SK-N-DZ (cell line): ENCODE data around the gene SCAMP5.

Experiments used
- DNase-seq: peaks from one replicate; pipeline ENCODE4 v3.0.0-alpha.2; 2015; ENCODE audit warnings: low spot score

Gene SCAMP5

DNA sequence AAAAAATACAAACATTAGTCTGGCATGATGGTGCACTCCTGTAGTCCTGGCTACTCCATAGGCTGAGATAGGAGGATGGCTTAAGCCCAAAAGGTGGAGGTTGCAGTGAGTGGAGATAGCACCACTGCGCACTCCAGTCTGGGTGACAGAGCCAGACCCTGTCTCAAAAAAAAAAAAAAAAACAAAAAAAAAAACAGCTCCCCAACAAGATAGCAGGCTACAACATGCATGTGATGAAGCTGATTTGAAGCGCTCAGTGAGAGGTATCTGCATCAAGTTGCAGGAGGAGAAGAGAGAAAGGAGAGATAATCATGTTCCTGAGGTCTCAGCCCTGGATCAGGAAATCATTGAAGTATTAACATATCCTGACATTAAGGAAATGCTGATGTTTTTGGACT, 27.4 kb downstream of the SCAMP5 start:
- DNase-seq = peak; percentile 26

- peak; percentile 97 for DNase-seq
Observed at GRCh38 chr15:75023181-75023871, 28.0 kb downstream of the SCAMP5 start, which contains the start of gene PPCDC. PPCDC (plus strand) TSS chr15:75023590; CDS start chr15:75028319, 4,729 bp downstream.

GRCh38 chr15:75023872-75024636, 28.7 kb downstream of the SCAMP5 start:
- peak; percentile 33 for DNase-seq

DNA sequence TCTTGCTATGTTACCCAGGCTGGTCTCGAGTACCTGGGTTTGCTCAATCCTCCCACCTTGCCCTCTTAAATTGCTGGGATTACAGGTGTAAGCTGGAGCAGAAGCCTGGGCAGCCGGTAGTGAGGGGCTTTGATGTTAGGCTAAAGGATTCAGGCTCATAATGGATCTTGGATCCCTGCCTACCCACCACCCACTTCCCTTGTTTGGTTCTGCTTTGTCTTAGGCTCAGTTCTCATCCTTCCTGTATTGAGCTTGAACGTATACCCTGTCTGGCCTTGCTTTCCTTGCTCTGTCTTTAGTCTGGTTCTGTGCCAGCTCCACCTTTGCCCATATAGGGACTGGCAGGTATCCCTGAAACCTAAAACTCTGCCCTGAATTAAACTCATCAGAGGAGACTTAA, 29.7 kb downstream of the SCAMP5 start:
- DNase-seq = no peak

DNA sequence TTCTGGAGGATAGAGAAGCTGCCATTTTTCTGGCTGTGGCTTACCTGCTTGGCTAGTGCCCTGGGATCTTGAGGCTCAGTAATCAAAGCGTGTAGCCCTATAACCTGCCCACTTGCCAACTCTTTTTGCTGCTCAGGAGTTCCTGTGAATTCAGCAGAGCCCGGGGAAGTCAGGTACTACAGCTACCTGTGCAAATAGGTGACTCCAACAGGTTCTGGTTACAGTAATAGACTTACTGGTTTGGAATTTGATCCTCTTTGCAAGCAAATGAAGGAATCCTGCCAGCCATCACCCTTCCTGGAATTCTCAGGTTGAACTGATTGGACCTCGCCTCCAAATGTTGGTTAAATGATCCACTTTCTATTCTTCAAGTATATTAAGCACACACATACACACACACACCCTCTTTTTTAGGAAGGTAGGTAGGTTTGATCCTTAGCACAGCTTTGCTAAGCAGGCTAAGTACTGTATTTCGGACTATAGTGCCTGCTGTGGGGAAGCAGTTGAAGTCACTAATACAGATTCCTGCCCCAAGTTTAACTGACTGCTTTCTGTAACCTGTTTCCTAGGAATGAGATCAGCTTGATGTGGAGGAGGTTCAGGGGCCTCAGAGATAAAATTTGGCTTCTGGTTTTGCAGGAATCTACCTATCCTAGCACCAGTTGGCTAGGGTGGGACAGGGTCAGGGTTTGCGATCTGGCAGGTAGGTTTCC, 30.3 kb downstream of the SCAMP5 start:
- DNase-seq = no peak

- DNase-seq = no peak
Observed at GRCh38 chr15:75027551-75027950, 32.2 kb downstream of the SCAMP5 start.

GRCh38 chr15:75028991-75029377, 33.6 kb downstream of the SCAMP5 start:
- DNase-seq = no peak

DNA sequence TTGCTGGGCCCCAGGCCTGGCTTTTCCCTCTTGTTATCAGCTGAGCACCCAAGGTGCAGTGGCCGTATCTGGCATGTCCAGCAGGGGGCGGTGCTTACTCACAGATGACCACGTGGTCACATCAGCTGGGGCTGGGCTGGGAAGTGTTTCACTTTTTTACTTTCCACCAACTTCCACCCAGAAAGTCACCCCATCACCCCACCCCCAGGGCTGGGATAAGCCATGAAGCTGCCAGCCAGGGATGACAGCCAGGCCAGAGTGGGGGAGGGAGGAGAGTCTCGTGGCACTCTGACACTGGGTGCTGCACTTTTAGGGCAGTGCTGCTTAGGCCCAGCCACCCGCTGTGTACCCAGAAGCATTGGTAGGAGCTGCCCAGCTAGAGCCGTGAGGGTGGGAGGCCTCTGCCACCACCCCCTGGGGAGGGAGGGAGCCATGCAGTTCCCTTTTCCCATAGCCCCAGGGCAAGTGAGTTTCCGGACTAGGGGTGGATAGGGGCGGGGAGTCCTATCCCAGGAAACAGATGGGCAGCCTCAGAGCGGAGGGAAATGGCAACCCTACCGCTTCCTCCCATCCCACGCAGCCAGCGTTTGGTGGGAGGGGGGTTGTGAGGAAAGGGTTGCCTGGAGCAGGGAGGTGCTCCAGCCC, 34.1 kb downstream of the SCAMP5 start:
- peak; percentile 76 for DNase-seq

GRCh38 chr15:75030023-75030413, 34.7 kb downstream of the SCAMP5 start:
- no peak for DNase-seq

DNA sequence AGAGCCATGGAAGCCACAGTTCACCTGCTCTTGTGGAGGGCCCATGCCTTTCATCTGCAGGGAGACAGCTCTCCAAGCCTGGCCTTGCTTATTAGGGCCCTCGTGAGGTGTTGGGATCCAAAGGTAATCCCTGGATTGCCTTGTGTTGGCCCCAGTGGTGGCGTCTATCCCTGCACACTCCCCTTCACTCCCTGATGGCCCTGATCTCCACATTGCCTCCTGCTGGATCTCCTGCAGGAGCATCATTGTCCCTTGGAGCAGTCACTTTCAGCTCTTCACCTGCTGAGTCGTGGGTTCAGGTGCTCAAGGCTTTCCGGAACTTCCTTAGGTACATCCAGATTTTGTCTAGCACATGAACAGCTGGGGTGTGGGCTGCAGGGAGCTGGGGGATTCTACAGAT, 35.1 kb downstream of the SCAMP5 start:
- DNase-seq = no peak

GRCh38 chr15:75031848-75032247, 36.5 kb downstream of the SCAMP5 start:
- no peak for DNase-seq

GRCh38 chr15:75032395-75032794, 37.0 kb downstream of the SCAMP5 start:
- DNase-seq = no peak

DNA sequence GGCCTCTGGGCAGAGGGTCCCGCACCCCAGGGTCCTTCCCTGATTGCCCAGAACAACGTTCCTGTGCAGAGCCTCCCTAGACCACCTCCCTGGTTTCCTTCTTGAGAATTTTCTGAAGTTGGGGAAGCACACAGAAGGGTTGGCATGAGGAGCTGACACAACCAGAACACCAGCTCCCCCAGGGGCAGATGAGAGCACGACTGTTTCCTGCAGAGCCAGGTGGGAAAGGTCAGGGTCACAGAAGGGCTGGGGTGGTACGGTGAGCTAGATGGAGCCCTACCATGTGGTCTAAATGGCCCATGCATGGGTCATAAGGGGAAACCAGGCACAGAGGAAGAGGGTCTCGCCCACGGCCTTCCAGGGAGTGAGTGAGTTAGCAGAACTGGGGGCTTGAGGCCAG, 38.4 kb downstream of the SCAMP5 start:
- no peak for DNase-seq

DNA sequence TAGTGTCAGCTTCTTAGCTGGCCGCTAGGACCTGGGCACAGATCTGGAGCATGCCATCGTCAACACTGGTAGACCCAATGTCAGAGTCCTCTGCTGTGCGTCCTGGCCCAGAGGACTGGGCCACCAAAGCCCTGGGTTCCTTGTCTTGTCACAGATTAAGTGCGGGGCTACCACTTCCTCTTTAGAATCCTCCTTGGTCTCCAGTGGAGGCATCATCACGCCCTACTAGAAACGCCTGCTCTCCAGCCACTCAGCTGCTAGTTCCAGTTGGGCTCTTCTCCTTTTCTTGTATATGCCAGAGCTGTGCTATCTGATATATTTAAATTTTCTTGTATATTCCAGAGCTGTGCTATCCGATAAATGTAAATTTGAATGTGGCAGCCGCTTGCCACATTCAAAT, 39.3 kb downstream of the SCAMP5 start:
- no peak for DNase-seq

DNA sequence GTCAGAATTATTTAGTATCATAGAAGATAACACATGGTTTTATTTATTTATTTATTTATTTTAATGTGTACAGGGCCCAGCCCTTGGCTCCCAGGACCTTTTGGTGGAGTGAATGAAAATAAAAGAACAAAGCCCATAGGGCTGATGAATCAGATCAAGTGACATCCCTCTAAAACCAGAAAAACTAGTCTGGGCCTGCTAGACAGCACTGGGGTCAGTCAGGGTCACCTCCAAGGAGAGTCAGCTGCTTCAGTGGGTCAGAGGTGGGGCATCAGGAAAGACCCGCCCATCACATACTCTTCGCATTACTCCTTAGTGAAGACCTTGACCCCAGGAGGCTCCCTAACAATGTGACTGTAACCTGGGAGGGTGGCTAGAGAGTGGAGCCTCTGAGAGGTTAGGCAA, 40.9 kb downstream of the SCAMP5 start:
- no peak for DNase-seq

GRCh38 chr15:75037685-75038084, 42.3 kb downstream of the SCAMP5 start:
- no peak for DNase-seq

GRCh38 chr15:75038231-75038630, 42.9 kb downstream of the SCAMP5 start:
- DNase-seq = no peak

DNA sequence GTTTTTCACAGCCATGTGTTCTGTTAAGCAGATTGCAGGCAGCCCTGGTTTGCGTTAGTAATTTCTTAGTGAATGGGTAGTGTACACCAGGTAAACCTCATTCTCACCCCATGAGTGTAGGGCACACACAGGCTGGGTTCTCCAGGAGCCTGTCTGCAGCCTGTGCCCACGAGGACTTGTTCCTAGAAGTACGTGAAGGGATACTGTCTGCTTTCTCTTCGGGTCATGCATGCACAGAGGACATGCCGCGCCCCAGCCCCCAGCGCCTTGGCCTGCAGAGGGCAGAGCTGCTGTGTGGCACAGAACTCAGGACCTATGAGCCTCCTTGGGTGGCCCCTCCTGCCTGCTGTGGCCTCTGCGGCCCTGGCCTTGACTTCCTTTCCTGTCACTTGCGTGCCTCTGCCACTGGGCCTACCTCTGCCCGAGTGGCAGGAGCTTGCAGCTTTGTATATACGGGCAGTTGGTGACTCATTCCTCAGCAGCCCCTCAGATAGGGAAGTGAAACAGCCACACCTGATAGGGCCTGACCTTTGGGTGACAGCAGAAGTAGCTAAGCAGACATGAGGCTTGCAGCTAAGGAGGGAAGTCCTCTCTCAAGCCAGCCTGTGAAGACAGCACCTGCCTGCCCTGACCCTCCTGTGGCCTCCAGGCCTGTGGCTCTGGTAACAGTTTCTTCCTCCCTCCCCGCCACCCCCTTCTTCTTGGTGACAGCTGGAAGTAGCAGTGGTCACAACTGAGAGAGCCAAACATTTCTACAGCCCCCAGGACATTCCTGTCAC, 47.6 kb downstream of the SCAMP5 start:
- no peak for DNase-seq

GRCh38 chr15:75043509-75044257, 48.3 kb downstream of the SCAMP5 start:
- DNase-seq = no peak

DNA sequence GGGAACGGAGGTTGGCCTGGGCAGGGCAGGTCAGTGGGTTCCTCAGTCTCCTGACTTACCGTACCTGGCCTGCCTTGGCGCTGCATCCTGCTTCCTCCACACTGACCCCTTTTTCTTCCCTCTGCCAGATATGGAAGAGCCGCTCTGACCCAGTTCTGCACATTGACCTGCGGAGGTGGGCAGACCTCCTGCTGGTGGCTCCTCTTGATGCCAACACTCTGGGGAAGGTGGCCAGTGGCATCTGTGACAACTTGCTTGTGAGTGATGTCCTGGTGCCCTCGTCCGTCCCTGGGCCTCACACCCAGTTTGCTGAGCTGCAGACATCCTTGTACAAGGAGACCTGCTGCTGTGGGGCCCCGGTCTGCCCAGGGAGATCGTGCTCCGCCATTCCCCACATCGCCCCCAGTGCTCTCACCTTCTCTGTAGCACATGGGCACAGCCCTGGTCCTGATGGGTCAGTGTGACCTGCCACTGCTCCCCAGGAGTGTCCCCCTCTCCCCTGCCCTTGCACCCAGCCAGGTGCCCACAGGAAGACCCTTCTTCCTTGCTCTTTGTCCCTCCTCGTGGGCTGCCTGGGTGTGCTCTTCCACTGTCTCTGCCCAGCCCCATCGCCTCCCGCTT, 49.0 kb downstream of the SCAMP5 start:
- no peak for DNase-seq
